Spleen (tissue), 7 donors: ENCODE results near the gene RALGDS.
"Not testable (repeated sequence)": the region's sequence is repeated elsewhere in the genome, so short reads cannot be mapped to it uniquely, and the experiment has no call there.

Experiments used
- CTCF ChIP-seq, 11 experiments: fragments of 200-600 bp in 7 of 11; fragments of 450-650 bp in 4 of 11; sonication (generic) in 4 of 11; IDR thresholded peaks in 8 of 11; conservative IDR thresholded peaks in 3 of 11; 1 replicate in 7 of 11; 2 replicates in 4 of 11; pipeline versions ENCODE4 v1.4.0 to v1.8.0; 2016 to 2021; ENCODE audit warnings: antibody characterized with exemption in 11 of 11, inconsistent platforms in 4 of 11, mild to moderate bottlenecking in 1 of 11
- POLR2A ChIP-seq, 3 donors: fragments of 450-650 bp; IDR thresholded peaks; one replicate each; pipeline ENCODE4 v1.5.1; 2017; ENCODE audit warnings: antibody characterized with exemption in 3 of 3, mild to moderate bottlenecking in 1 of 3
- POLR2AphosphoS5 ChIP-seq, 3 donors: sonication (generic); formaldehyde crosslinking; IDR thresholded peaks; one replicate each; pipeline ENCODE4 v1.5.1; 2017; ENCODE audit warnings: antibody characterized with exemption in 3 of 3
- donor health status: DM: no; HTN: no; CAD: no; lungs with moderate emphysema.
- donor health status: DM: no; HTN: no; CAD: no.
- donor health status: DM: no; HTN: no; CAD: no.

- TF ChIP-seq CTCF (IDR thresholded peaks at IDR 0.05 in 8 of 11, conservative IDR thresholded peaks at IDR 0.05 in 3 of 11); POLR2AphosphoS5 (IDR thresholded peaks at IDR 0.05); POLR2A (IDR thresholded peaks at IDR 0.05): not testable (repeated sequence)
Observed at GRCh38 chr9:133169687-133170086, 48.6 kb upstream of the RALGDS start.
